Neural progenitor cell (in vitro differentiated cells): Measurements from ENCODE around the gene WDR77. TPM values are rescaled to one million over a fixed set of nuclear protein-coding genes. Genes with fewer than 3 reads are reported as not detected.

ENCODE experiments used
- DNase-seq: peaks from one replicate; pipeline ENCODE4 v3.0.0-alpha.2; 2016; ENCODE audit warnings: low spot score
- H2AFZ ChIP-seq: fragments of 200-600 bp; sonication (generic); replicated peaks from 2 replicates; pipeline ENCODE4 v1.6.1; 2016; ENCODE audit warnings: antibody characterized with exemption
- H3F3A ChIP-seq: fragments of 200-600 bp; sonication (generic); 2 replicates; pipeline ENCODE4 v1.6.1; 2016; ENCODE audit warnings: antibody characterized with exemption, low read depth
- H3K27ac ChIP-seq: fragments of 200-600 bp; sonication (generic); 2 replicates; pipeline ENCODE4 v1.5.1; 2016; ENCODE audit warnings: mild to moderate bottlenecking
- H3K27me3 ChIP-seq: fragments of 200-600 bp; sonication (generic); 2 replicates; pipeline ENCODE4 v1.6.1; 2016; ENCODE audit warnings: mild to moderate bottlenecking, moderate library complexity
- H3K36me3 ChIP-seq: fragments of 200-600 bp; sonication (generic); 2 replicates; pipeline ENCODE4 v1.5.1; 2016
- H3K4me1 ChIP-seq: fragments of 200-600 bp; sonication (generic); 2 replicates; pipeline ENCODE4 v1.6.1; 2016; ENCODE audit warnings: mixed run types
- H3K4me2 ChIP-seq: fragments of 200-600 bp; sonication (generic); 2 replicates; pipeline ENCODE4 v1.6.1; 2016
- H3K4me3 ChIP-seq: fragments of 200-600 bp; sonication (generic); 2 replicates; pipeline ENCODE4 v1.5.1; 2016
- H3K79me2 ChIP-seq: fragments of 200-600 bp; sonication (generic); 2 replicates; pipeline ENCODE4 v1.6.1; 2016; ENCODE audit warnings: low read depth
- H3K9ac ChIP-seq: fragments of 200-600 bp; sonication (generic); 2 replicates; pipeline ENCODE4 v1.6.1; 2016
- H3K9me3 ChIP-seq: fragments of 200-600 bp; sonication (generic); 2 replicates; pipeline ENCODE4 v1.5.1; 2016; ENCODE audit warnings: low read depth
- H4K20me1 ChIP-seq: fragments of 200-600 bp; sonication (generic); 2 replicates; pipeline ENCODE4 v1.6.1; 2016; ENCODE audit warnings: low read depth
- H3K27ac Mint-ChIP-seq: 3 replicates; pipeline ENCODE4 v1.8.0; 2021; ENCODE audit warnings: mixed read lengths
- H3K27me3 Mint-ChIP-seq: 2 replicates; pipeline ENCODE4 v1.8.0; 2022; ENCODE audit warnings: low read depth, mild to moderate bottlenecking, inconsistent platforms, moderate library complexity, mixed read lengths; ENCODE audit not compliant: insufficient read depth
- H3K36me3 Mint-ChIP-seq: 3 replicates; pipeline ENCODE4 v1.8.0; 2021; ENCODE audit warnings: mixed read lengths
- H3K4me1 Mint-ChIP-seq: 3 replicates; pipeline ENCODE4 v1.8.0; 2021; ENCODE audit warnings: mixed read lengths
- H3K4me3 Mint-ChIP-seq: 3 replicates; pipeline ENCODE4 v1.8.0; 2021; ENCODE audit warnings: mild to moderate bottlenecking, moderate library complexity, mixed read lengths
- H3K9me3 Mint-ChIP-seq: 3 replicates; pipeline ENCODE4 v1.8.0; 2020; ENCODE audit warnings: mixed read lengths
- EZH2 ChIP-seq: fragments of 200-600 bp; sonication (generic); IDR thresholded peaks from 2 replicates; pipeline ENCODE4 v1.6.1; 2017; ENCODE audit warnings: antibody characterized with exemption, mild to moderate bottlenecking, moderate library complexity
- EZH2phosphoT487 ChIP-seq: fragments of 200-600 bp; sonication (generic); IDR thresholded peaks from 2 replicates; pipeline ENCODE4 v1.6.1; 2017; ENCODE audit warnings: antibody characterized with exemption
- total RNA-seq: library from RNA; depleted of rRNA; stranded (reverse); fragments of >200 nt; gene quantifications from 2 replicates; pipeline ENCODE4 v1.2.3, GENCODE V29; 2015; ENCODE audit warnings: low replicate concordance
- TF ChIP-seq, protein P1 (sequence below): fragments of 200-600 bp; sonication (generic); IDR thresholded peaks from 2 replicates; pipeline ENCODE4 v1.5.1; 2017; ENCODE audit warnings: antibody characterized with exemption, mild to moderate bottlenecking

WDR77 gene
- total RNA-seq, 1 donor from 2014 or later = 73.3 TPM

DNA sequence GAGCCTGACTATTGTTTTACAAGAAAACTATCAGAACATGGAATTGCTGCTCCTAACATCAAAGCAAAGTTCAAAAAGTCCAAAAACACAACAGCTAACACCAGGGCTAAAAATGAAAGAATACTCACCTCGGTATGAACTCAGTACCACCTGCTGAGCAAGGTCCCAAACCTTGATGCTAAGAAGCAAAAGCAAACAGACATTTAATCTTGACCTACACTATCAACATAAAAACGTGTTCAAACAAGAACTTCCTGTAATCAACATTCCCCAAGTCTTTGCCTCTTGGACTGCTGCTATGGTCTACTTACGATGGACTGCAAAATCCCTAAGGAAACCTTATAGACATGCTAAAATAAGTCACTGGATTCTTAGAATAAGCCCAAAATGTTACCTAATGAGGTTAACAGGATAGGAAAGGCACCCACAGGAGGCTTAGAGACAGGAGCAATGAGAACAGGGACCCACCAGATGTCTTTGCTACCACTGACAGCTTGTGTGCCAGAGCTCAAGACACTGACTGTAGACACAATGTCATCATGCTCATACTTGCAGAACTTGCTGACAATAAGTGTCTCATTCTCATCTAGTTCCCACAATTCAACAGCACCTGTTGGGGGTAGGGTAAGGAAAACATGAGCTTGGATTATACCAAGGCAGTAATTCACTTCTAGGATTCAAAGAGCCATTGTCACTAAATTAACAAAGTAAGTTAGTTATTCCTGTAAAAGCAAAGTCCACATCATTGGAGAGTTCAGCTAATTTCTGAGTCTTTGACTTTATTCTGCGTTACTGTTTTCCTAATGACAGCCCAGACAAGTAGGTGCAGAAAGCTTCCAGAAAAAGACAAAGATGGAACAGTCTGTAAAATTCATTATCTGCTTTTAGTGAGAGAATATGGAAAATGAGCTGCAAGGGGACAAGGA is 1.8 kb downstream of the WDR77 start:
- no peaks in the 10 kb centered on the region for H3K9me3 ChIP-seq

DNA sequence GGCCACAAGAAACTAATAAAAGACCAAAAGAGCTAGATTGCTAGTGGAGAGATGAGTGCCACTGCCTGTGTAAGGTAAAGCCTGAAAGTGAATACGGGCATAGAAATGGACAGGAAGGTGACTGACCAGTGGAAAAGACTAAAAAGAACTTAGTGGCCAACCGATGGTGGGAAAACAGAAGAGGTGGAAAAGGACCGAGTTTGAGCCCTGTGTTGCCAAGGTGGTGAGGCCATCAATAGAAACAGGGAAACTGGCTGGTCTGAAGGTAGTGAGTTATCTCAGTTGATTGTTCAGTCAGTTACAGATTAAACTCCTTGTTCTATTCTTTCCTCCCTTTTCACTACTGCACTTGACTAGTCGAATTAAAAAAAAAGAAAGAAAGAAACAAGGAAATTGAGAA is 2.5 kb downstream of the WDR77 start:
- Histone ChIP-seq H3K27ac (no peak overlapping the region), H3K9ac (no peak overlapping the region), H3K27me3 (no peaks in the 10 kb centered on the region), H4K20me1 (peaks cover 9% of the 10 kb centered on the region), H3K4me1 (peaks cover 15% of the 10 kb centered on the region), H3F3A (peaks cover 3% of the 10 kb centered on the region), H2AFZ (no peak overlapping the region), H3K4me3 (no peak overlapping the region), H3K79me2 (peaks cover 56% of the 10 kb centered on the region), H3K4me2 (no peak overlapping the region), H3K36me3 (no peaks in the 10 kb centered on the region), H3K9me3 (no peaks in the 10 kb centered on the region)
- Mint-ChIP-seq H3K27me3 (peaks cover 3% of the 10 kb centered on the region), H3K27ac (no peak overlapping the region), H3K4me1 (peaks cover 18% of the 10 kb centered on the region), H3K9me3 (no peaks in the 10 kb centered on the region), H3K36me3 (peaks cover 15% of the 10 kb centered on the region), H3K4me3 (no peak overlapping the region)
- TF ChIP-seq EZH2 = no peak
- TF ChIP-seq EZH2phosphoT487 = no peak
- TF ChIP-seq, protein P1, sequence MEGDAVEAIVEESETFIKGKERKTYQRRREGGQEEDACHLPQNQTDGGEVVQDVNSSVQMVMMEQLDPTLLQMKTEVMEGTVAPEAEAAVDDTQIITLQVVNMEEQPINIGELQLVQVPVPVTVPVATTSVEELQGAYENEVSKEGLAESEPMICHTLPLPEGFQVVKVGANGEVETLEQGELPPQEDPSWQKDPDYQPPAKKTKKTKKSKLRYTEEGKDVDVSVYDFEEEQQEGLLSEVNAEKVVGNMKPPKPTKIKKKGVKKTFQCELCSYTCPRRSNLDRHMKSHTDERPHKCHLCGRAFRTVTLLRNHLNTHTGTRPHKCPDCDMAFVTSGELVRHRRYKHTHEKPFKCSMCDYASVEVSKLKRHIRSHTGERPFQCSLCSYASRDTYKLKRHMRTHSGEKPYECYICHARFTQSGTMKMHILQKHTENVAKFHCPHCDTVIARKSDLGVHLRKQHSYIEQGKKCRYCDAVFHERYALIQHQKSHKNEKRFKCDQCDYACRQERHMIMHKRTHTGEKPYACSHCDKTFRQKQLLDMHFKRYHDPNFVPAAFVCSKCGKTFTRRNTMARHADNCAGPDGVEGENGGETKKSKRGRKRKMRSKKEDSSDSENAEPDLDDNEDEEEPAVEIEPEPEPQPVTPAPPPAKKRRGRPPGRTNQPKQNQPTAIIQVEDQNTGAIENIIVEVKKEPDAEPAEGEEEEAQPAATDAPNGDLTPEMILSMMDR = no peak
- no peak for DNase-seq

More for the DNA sequence above, 1.8 kb downstream of the WDR77 start:
- H3K36me3 ChIP-seq = no peaks in the 10 kb centered on the region
- no peak overlapping the region for H2AFZ ChIP-seq
- no peak for DNase-seq
- Mint-ChIP-seq H3K36me3 (peaks cover 15% of the 10 kb centered on the region), H3K27me3 (peaks cover 3% of the 10 kb centered on the region), H3K9me3 (no peaks in the 10 kb centered on the region), H3K4me1 (peaks cover 19% of the 10 kb centered on the region), H3K4me3 (peak overlapping the region; percentile 99), H3K27ac (no peak overlapping the region)
- peak overlapping the region; percentile 98 for H3K4me3 ChIP-seq
- H3K4me1 ChIP-seq = peaks cover 15% of the 10 kb centered on the region
- TF ChIP-seq, protein P1 = no peak
- TF ChIP-seq EZH2phosphoT487 (no peak), EZH2 (no peak)
- H3F3A ChIP-seq = peaks cover 3% of the 10 kb centered on the region
- H3K4me2 ChIP-seq = peak overlapping the region; percentile 97
- H3K27ac ChIP-seq = no peak overlapping the region
- H3K9ac ChIP-seq = no peak overlapping the region
- peaks cover 62% of the 10 kb centered on the region for H3K79me2 ChIP-seq
- peaks cover 9% of the 10 kb centered on the region for H4K20me1 ChIP-seq
- H3K27me3 ChIP-seq = no peaks in the 10 kb centered on the region

DNA sequence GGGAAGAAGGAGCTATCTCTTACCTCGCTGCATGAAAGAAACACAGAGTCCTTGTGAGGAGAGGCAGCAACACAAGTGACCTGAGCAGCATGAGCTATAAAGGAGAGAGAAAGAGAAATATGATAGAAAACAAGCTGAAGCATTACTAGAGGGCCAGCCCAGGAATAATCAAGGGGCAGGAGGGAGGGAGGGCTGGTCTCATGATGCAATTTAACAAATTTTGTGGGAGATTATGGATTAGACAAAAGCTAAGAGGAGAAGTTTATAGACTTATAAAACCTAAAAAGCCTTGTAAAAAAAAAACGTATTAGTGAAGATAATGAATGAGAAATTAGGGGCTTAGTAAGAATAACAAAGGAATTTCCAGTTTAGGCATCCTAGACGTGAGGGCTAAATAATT is 5.0 kb downstream of the WDR77 start:
- H3K36me3 Mint-ChIP-seq = peaks cover 21% of the 10 kb centered on the region
- Histone ChIP-seq H3K4me3 (no peak overlapping the region), H3K9ac (no peak overlapping the region), H3K9me3 (no peaks in the 10 kb centered on the region), H3K27ac (no peak overlapping the region), H3K4me2 (no peak overlapping the region), H3F3A (no peaks in the 10 kb centered on the region), H3K27me3 (no peaks in the 10 kb centered on the region), H3K36me3 (peaks cover 6% of the 10 kb centered on the region), H4K20me1 (peaks cover 9% of the 10 kb centered on the region), H3K4me1 (peaks cover 7% of the 10 kb centered on the region), H2AFZ (no peak overlapping the region), H3K79me2 (peaks cover 34% of the 10 kb centered on the region)
- DNase-seq = no peak
- no peak overlapping the region for H3K4me3 Mint-ChIP-seq
- no peak overlapping the region for H3K27ac Mint-ChIP-seq
- H3K27me3 Mint-ChIP-seq = no peaks in the 10 kb centered on the region
- TF ChIP-seq EZH2phosphoT487 (no peak), EZH2 (no peak)
- TF ChIP-seq, protein P1 = no peak
- no peaks in the 10 kb centered on the region for H3K9me3 Mint-ChIP-seq
- peaks cover 10% of the 10 kb centered on the region for H3K4me1 Mint-ChIP-seq
